PC-9 (cell line): ENCODE results near the gene PLCD3.

Experiments
- EZH2 ChIP-seq: fragments of 200-600 bp; sonication (generic); IDR thresholded peaks from 2 replicates; pipeline ENCODE4 v1.8.0; 2017; ENCODE audit warnings: antibody characterized with exemption, low read depth
- TF ChIP-seq, protein P1 (sequence below): fragments of 200-600 bp; sonication (generic); conservative IDR thresholded peaks from 2 replicates; pipeline ENCODE4 v1.6.1; 2017; ENCODE audit warnings: mixed run types, antibody characterized with exemption, mild to moderate bottlenecking, moderate library complexity

DNA sequence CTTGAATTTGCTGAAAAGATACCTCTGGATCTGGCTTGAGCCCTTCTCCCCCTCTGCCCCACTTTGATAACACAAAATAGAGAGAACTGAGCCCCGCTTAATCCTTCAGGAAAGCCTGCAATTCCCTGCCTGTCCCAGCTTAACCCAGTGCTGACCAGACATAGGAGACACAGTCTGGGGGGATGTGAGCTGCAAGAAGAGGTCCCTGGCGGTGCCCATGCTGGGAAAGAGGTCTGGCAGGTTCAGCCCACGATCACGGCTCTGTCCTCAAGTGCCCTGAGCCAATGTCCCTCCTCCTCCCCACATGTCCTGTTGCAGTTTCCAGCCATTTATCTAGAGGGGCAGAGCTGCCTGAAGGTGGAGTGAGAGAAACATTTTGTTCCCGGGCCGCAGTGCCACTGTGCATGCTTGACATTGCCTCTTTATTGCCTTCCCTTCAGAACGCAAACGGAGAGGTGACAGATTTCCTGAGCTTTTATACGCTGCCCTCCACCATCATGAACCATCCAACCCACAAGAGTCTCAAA lies 29.0 kb downstream of the PLCD3 start:
- TF ChIP-seq, protein P1, sequence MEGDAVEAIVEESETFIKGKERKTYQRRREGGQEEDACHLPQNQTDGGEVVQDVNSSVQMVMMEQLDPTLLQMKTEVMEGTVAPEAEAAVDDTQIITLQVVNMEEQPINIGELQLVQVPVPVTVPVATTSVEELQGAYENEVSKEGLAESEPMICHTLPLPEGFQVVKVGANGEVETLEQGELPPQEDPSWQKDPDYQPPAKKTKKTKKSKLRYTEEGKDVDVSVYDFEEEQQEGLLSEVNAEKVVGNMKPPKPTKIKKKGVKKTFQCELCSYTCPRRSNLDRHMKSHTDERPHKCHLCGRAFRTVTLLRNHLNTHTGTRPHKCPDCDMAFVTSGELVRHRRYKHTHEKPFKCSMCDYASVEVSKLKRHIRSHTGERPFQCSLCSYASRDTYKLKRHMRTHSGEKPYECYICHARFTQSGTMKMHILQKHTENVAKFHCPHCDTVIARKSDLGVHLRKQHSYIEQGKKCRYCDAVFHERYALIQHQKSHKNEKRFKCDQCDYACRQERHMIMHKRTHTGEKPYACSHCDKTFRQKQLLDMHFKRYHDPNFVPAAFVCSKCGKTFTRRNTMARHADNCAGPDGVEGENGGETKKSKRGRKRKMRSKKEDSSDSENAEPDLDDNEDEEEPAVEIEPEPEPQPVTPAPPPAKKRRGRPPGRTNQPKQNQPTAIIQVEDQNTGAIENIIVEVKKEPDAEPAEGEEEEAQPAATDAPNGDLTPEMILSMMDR, result no peak
- TF ChIP-seq EZH2, result no peak
